ENCODE results near the gene UMAD1.
A peak's percentile ranks its signal among the peaks of the same experiment; 100 is the strongest.

UMAD1 gene

GRCh38 chr7:7773334-7774309 is 133.1 kb downstream of the UMAD1 start:
- Mint-ChIP-seq H3K36me3 (peaks cover 7% of the 10 kb centered on the region), H3K27me3 (no peaks in the 10 kb centered on the region), H3K4me1 (peaks cover 39% of the 10 kb centered on the region), H3K27ac (no peak overlapping the region), H3K9me3 (peaks cover 4% of the 10 kb centered on the region), H3K4me3 (peak overlapping the region; percentile 16)

- peaks cover 2% of the 10 kb centered on the region for H3K36me3 Mint-ChIP-seq
- peaks cover 27% of the 10 kb centered on the region for H3K4me1 Mint-ChIP-seq
- no peak overlapping the region for H3K4me3 Mint-ChIP-seq
- H3K9me3 Mint-ChIP-seq: peaks cover 2% of the 10 kb centered on the region
- H3K27me3 Mint-ChIP-seq: no peaks in the 10 kb centered on the region
- H3K27ac Mint-ChIP-seq: no peak overlapping the region
Measured at GRCh38 chr7:7779888-7780287, 139.3 kb downstream of the UMAD1 start.

- peaks cover 9% of the 10 kb centered on the region for H3K36me3 Mint-ChIP-seq
- H3K4me3 Mint-ChIP-seq: no peak overlapping the region
- no peak overlapping the region for H3K27ac Mint-ChIP-seq
- no peaks in the 10 kb centered on the region for H3K9me3 Mint-ChIP-seq
- no peaks in the 10 kb centered on the region for H3K27me3 Mint-ChIP-seq
- H3K4me1 Mint-ChIP-seq: peaks cover 27% of the 10 kb centered on the region
Measured at GRCh38 chr7:7783001-7783400, 142.4 kb downstream of the UMAD1 start.

GRCh38 chr7:7785344-7785973 is 144.9 kb downstream of the UMAD1 start:
- no peak overlapping the region for H3K27ac Mint-ChIP-seq
- H3K9me3 Mint-ChIP-seq: no peaks in the 10 kb centered on the region
- H3K27me3 Mint-ChIP-seq: no peaks in the 10 kb centered on the region
- peaks cover 9% of the 10 kb centered on the region for H3K36me3 Mint-ChIP-seq
- peaks cover 23% of the 10 kb centered on the region for H3K4me1 Mint-ChIP-seq
- no peak overlapping the region for H3K4me3 Mint-ChIP-seq

- H3K27ac Mint-ChIP-seq: no peak overlapping the region
- peaks cover 13% of the 10 kb centered on the region for H3K36me3 Mint-ChIP-seq
- H3K4me3 Mint-ChIP-seq: no peak overlapping the region
- H3K27me3 Mint-ChIP-seq: no peaks in the 10 kb centered on the region
- peaks cover 20% of the 10 kb centered on the region for H3K4me1 Mint-ChIP-seq
- no peaks in the 10 kb centered on the region for H3K9me3 Mint-ChIP-seq
Measured at GRCh38 chr7:7786595-7786994, 146.0 kb downstream of the UMAD1 start.

GRCh38 chr7:7789551-7789988 is 149.0 kb downstream of the UMAD1 start:
- Mint-ChIP-seq H3K9me3 (no peaks in the 10 kb centered on the region), H3K4me1 (peaks cover 10% of the 10 kb centered on the region), H3K4me3 (no peak overlapping the region), H3K27ac (no peak overlapping the region), H3K27me3 (no peaks in the 10 kb centered on the region), H3K36me3 (peaks cover 20% of the 10 kb centered on the region)

- Mint-ChIP-seq H3K4me3 (no peak overlapping the region), H3K4me1 (peaks cover 6% of the 10 kb centered on the region), H3K27me3 (no peaks in the 10 kb centered on the region), H3K27ac (no peak overlapping the region), H3K36me3 (peaks cover 19% of the 10 kb centered on the region), H3K9me3 (no peaks in the 10 kb centered on the region)
Measured at GRCh38 chr7:7790041-7790741, 149.6 kb downstream of the UMAD1 start.

GRCh38 chr7:7791523-7791922 is 151.0 kb downstream of the UMAD1 start:
- Mint-ChIP-seq H3K4me1 (peaks cover 3% of the 10 kb centered on the region), H3K4me3 (no peak overlapping the region)

GRCh38 chr7:7792056-7792455 is 151.5 kb downstream of the UMAD1 start:
- Mint-ChIP-seq H3K4me1 (peaks cover 3% of the 10 kb centered on the region), H3K27me3 (no peaks in the 10 kb centered on the region), H3K36me3 (peaks cover 28% of the 10 kb centered on the region), H3K27ac (no peak overlapping the region), H3K4me3 (no peak overlapping the region), H3K9me3 (no peaks in the 10 kb centered on the region)

More at GRCh38 chr7:7791523-7791922, 151.0 kb downstream of the UMAD1 start:
- Mint-ChIP-seq H3K36me3 (peaks cover 24% of the 10 kb centered on the region), H3K27me3 (no peaks in the 10 kb centered on the region), H3K9me3 (no peaks in the 10 kb centered on the region), H3K27ac (no peak overlapping the region)

- Mint-ChIP-seq H3K27ac (no peak overlapping the region), H3K36me3 (peaks cover 37% of the 10 kb centered on the region), H3K9me3 (no peaks in the 10 kb centered on the region)
Measured at GRCh38 chr7:7793249-7793648, 152.7 kb downstream of the UMAD1 start.

GRCh38 chr7:7793921-7794320 is 153.4 kb downstream of the UMAD1 start:
- Mint-ChIP-seq H3K9me3 (no peaks in the 10 kb centered on the region), H3K4me3 (no peak overlapping the region), H3K27ac (no peak overlapping the region), H3K36me3 (peaks cover 37% of the 10 kb centered on the region), H3K27me3 (no peaks in the 10 kb centered on the region), H3K4me1 (peaks cover 3% of the 10 kb centered on the region)

More at GRCh38 chr7:7793249-7793648, 152.7 kb downstream of the UMAD1 start:
- peaks cover 3% of the 10 kb centered on the region for H3K4me1 Mint-ChIP-seq
- H3K27me3 Mint-ChIP-seq: no peaks in the 10 kb centered on the region
- no peak overlapping the region for H3K4me3 Mint-ChIP-seq

GRCh38 chr7:7795203-7795602 is 154.7 kb downstream of the UMAD1 start:
- no peaks in the 10 kb centered on the region for H3K27me3 Mint-ChIP-seq

GRCh38 chr7:7795630-7796121 is 155.1 kb downstream of the UMAD1 start:
- Mint-ChIP-seq H3K4me3 (no peak overlapping the region), H3K36me3 (peaks cover 37% of the 10 kb centered on the region)

More at GRCh38 chr7:7795203-7795602, 154.7 kb downstream of the UMAD1 start:
- Mint-ChIP-seq H3K4me1 (no peaks in the 10 kb centered on the region), H3K4me3 (no peak overlapping the region), H3K36me3 (peaks cover 37% of the 10 kb centered on the region), H3K27ac (no peak overlapping the region), H3K9me3 (no peaks in the 10 kb centered on the region)

GRCh38 chr7:7798510-7798909 is 158.0 kb downstream of the UMAD1 start:
- Mint-ChIP-seq H3K9me3 (no peaks in the 10 kb centered on the region), H3K27ac (no peak overlapping the region), H3K4me3 (no peak overlapping the region), H3K27me3 (no peaks in the 10 kb centered on the region), H3K36me3 (peaks cover 29% of the 10 kb centered on the region), H3K4me1 (no peaks in the 10 kb centered on the region)

More at GRCh38 chr7:7795630-7796121, 155.1 kb downstream of the UMAD1 start:
- Mint-ChIP-seq H3K27ac (no peak overlapping the region), H3K9me3 (no peaks in the 10 kb centered on the region), H3K4me1 (no peaks in the 10 kb centered on the region), H3K27me3 (no peaks in the 10 kb centered on the region)

GRCh38 chr7:7799138-7799537 is 158.6 kb downstream of the UMAD1 start:
- no peak overlapping the region for H3K27ac Mint-ChIP-seq

More at GRCh38 chr7:7799138-7799537, 158.6 kb downstream of the UMAD1 start:
- Mint-ChIP-seq H3K36me3 (peaks cover 31% of the 10 kb centered on the region), H3K4me3 (no peak overlapping the region), H3K4me1 (no peaks in the 10 kb centered on the region), H3K9me3 (no peaks in the 10 kb centered on the region), H3K27me3 (no peaks in the 10 kb centered on the region)
